RKO (cell line): ENCODE results near the gene VASP.
A peak's percentile ranks its signal among the peaks of the same experiment; 100 is the strongest.
"Not testable (repeated sequence)": the region's sequence is repeated elsewhere in the genome, so short reads cannot be mapped to it uniquely, and the experiment has no call there.

ENCODE experiments used
- DNase-seq: peaks from one replicate; pipeline ENCODE4 v3.0.0-alpha.2; 2016; ENCODE audit warnings: low spot score

The VASP gene

DNA sequence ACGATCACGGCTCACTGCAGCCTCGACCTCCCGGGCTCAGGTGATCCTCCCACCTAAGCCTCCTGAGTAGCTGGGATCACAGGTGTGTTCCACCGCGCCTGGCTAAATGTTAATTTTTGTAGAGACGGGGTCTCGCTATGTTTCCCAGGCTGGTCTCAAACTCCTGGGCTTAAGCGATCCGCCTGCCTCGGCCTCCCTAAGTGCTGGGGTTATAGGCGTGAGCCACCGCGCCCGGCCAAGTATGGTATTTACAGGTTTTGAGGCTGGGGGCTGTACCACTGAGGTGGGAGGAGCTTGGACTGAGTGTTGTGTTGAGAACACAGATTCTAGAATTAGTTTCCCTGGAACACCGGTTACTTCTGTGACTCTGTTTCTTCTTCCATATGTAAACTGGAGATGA lies 9.5 kb upstream of the VASP start:
- no peak for DNase-seq

GRCh38 chr19:45498411-45499195 lies 8.7 kb upstream of the VASP start, which contains the start of gene PPM1N:
PPM1N (plus strand) TSS chr19:45498443; CDS start chr19:45498473, 30 bp downstream.
- DNase-seq, result no peak

DNA sequence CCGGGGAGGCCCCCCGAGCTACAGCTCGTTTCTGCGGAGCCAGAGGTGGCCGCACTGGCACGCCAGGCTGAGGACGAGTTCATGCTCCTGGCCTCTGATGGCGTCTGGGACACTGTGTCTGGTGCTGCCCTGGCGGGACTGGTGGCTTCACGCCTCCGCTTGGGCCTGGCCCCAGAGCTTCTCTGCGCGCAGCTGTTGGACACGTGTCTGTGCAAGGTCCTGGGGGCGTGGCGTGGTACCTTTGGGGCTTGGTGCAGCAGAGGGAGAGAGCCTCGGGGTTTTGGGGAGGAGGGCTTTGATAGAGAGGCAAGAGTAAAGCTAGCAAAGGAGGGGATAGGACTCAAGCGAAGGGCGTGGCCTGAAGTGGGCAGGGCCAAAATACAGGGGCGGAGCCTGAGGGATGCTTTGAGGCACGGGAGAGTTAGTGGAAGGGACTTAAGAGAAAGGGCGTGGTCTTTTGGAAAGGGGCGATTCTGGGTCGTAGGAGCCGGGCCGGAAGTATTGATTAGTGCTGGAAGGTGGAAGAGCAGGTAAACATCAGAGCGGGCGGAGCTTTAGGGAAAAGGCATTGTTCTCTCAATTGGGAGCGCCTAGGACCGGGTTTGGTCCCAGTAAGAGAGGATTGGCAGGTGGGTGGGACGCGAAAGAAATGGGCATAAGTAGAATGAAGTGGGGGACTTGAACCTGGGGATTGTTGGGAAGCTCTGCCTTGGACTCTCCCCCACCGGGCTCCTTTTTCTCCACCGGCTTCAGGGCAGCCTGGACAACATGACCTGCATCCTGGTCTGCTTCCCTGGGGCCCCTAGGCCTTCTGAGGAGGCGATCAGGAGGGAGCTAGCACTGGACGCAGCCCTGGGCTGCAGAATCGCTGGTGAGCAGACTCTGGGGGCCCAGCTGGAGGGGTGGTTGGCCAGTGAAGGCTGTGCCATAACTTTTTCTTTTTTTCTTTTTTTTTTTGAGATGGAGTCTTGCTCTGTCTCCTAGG lies 7.8 kb upstream of the VASP start:
- DNase-seq, result no peak

DNA sequence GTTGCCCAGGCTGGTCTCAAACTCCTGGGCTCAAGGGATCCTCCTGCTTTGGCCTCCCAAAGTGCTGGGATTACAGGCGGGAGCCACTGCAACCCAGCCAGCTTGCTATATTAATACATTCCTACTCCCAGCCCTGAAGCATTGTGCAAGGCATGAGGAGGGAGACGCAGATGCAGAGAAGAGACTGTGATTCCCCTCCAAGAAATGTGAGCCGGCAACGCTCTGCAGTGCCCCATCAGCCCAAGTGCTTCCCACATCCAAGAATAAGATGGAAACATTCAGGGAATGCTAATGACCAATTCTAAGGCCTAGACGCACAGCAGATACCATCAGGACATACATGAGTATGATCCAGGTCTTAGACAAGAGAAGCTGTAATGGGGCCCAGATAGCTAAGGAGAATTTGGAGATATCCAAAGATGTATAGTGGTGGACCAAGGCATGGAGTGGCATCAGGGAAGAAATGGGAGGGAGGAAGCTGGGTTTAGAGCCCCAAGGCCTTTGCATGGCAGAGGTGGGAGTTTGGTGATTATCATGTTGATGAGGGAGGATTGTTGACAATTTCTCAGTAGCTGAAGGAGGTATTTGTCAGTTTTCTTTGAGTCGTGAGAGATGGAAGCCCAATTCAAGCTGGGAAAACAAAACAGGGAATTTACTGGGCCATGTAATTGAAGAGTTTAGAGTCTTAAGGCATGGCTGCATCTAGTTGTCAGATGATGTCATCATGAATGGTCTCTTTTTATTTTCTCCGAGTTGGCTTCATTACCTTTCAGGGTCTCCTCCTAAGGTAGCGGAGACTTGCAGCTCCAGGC lies 6.2 kb upstream of the VASP start:
- DNase-seq, result no peak

- DNase-seq, result no peak
Observed at GRCh38 chr19:45501730-45502014, 5.6 kb upstream of the VASP start.

- DNase-seq, result no peak
Observed at GRCh38 chr19:45502111-45502510, 5.2 kb upstream of the VASP start.

- DNase-seq, result no peak
Observed at GRCh38 chr19:45503909-45504308, 3.4 kb upstream of the VASP start.

DNA sequence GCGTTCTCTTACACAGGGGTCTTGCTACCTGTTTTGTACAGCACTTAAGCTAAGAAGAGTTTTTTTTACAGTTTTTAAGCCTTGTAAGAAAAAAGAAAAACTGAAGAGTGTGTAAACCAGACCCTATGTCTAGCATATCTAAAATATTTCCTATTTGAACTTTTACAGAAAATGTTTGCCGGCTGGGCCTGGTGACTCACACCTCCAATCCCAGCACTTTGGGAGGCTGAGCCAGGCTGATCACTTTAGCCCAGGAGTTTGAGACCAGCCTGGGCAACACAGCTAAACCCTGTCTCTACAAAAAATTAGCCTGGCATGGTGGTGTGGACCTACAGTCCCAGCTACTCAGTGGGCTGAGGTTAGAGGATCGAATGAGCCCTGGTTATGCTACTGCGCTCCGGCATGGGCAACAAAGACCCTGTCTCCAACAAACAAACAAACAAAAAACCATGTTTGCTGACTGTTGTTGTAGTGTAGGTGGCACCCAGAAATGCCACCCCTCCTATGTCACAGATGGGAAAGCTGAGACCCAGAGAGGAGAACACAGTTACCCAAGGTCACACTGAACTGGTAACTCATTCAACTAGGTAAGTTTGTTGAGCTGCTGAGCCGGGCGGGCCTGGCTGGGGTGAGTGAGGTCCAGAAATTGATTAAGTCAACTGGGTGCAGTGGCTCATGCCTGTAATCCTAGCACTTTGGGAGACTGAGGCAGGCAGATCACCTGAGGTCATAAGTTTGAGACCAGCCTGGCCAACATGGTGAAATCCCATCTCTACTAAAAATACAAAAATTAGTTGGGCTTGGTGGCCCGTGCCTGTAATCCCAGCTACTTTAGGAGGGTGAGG lies 1.9 kb upstream of the VASP start:
- no peak for DNase-seq

DNA sequence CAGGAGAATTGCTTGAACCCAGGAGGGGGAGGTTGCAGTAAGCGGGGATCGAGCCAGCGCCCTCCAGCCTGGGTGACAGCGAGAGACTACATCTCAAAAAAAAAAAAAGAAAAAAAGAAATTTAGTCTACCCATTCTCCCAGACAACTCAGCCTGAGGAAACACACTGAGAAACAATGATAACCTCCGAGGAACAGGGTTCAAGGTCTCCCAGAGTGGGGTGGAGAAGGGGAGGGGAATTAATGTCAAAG lies 1.4 kb upstream of the VASP start:
- DNase-seq, result no peak

- peak; percentile 94 for DNase-seq
Observed at GRCh38 chr19:45506246-45506988, 862 bp upstream of the VASP start.

GRCh38 chr19:45507872-45508416 lies 665 bp downstream of the VASP start:
- peak; percentile 54 for DNase-seq

GRCh38 chr19:45508417-45508860 lies 1.2 kb downstream of the VASP start:
- DNase-seq, result peak; percentile 58

GRCh38 chr19:45508861-45509691 lies 1.8 kb downstream of the VASP start:
- DNase-seq, result peak; percentile 83

- DNase-seq, result no peak
Observed at GRCh38 chr19:45509692-45510015, 2.4 kb downstream of the VASP start.

DNA sequence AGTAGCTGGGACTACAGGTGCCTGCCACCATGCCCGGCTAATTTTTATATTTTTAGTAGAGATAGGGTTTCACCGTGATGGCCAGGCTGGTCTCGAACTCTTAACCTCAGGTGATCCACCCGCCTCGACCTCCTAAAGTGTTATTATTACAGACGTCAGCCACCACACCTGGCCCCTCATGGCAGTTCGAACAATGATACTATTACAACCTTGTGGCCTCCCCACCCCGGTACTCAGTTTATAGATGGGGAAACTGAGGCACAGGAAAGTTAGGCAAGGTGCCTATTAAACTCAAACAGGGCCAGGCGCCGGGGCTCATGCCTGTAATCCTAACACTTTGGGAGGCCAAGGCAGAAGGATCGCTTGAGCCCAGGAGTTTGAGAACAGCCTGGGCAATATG lies 3.1 kb downstream of the VASP start:
- DNase-seq, result not testable (repeated sequence)

DNA sequence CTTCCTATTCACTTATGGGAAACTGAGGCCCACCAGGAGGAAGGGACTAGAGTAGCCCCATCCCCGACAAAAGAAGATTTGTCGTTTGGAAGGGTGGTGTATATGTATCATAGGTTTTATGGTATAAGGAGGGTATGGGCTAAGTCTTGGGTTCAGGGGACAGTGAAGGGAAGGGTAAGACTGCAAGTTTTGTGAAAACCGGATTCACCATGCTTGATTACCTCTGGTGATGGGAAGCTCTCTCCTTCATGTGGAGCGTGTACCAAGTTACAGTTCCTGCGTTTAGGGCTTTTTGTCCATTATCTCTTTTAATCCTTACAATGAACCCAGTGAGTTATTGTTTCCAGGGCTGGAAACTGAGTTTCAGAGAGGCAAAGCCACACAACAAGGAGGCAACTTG lies 3.8 kb downstream of the VASP start:
- no peak for DNase-seq

GRCh38 chr19:45512881-45513483 lies 5.7 kb downstream of the VASP start:
- no peak for DNase-seq

DNA sequence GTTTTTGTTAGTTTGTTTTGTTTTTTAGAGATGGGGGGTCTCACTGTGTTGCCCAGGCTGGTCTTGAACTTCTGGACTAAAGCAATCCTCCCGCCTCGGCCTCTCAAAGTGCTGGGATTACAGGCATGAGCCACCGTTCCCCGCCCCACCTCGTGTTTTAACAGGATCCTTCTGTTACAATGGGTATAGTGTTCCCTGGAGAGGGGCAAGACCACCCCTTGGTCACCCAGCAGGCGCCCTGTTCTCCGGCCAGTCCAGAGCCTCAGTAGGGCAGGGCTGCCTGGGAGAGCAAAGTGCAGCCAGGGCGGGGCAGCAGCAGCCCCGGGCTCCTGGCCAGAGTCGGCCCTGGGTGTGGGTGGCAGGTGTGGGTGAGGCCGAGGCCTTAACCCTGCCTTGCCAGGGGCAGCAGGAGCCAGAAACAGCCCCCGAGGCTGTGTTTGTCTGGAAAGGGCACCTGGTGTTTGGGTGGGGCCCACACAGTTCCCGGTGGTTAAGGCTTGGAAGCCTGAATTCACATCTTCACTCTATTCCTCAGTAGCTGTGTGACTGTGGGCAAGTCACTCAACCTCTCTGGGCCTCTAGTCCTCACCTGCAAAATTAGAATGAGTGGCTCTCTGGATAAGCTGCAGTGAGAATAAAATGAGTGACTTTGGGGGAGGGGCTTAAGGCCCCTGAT lies 7.2 kb downstream of the VASP start:
- DNase-seq, result no peak

DNA sequence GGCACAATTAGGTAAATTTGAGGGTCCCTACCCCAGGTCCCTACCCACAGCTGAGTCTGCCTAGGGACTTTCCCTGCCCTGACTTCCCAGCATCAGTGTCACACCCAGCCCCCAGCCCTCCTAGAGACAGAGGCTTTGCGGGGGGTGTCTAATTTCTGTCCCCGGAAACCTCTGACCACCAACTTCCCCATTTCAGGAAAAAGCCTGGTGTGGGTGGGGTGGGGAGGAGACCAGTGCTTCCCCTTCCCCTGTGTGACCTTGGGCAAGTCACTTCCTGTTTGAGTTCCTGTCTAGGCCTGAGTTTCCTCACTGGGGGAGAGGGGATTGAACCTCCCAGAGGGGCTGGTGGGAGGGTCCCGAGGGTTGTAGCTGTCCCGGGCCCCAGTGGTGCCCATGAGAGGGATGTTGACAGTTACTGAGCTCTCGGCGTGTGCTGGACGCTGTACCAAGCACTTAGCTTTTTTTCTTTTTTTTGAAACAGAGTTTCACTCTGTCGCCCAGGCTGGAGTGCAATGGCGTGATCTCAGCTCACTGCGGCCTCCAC lies 7.9 kb downstream of the VASP start:
- DNase-seq, result no peak
